Stimulated activated naive CD8-positive, alpha-beta T cell treated with anti-CD3 and anti-CD28 coated beads, Interleukin-15, Interleukin-2, amounts not matched to agents 100 U/mL and 50 U/mL, for 24 hours (primary cell): ENCODE results near the gene WDPCP.
"Not testable (repeated sequence)": the region's sequence is repeated elsewhere in the genome, so short reads cannot be mapped to it uniquely, and the experiment has no call there.

Experiments
- ATAC-seq: fragments of 150-1000 bp; cut with Tn5 transposase; one replicate; pipeline ENCODE4 v1.10.0; 2021
- DNase-seq: peaks from one replicate; pipeline ENCODE4 v3.0.0; 2021

Gene WDPCP

GRCh38 chr2:63225964-63226686, 362.2 kb downstream of the WDPCP start:
- ATAC-seq (no peak), DNase-seq (no peak)

DNA sequence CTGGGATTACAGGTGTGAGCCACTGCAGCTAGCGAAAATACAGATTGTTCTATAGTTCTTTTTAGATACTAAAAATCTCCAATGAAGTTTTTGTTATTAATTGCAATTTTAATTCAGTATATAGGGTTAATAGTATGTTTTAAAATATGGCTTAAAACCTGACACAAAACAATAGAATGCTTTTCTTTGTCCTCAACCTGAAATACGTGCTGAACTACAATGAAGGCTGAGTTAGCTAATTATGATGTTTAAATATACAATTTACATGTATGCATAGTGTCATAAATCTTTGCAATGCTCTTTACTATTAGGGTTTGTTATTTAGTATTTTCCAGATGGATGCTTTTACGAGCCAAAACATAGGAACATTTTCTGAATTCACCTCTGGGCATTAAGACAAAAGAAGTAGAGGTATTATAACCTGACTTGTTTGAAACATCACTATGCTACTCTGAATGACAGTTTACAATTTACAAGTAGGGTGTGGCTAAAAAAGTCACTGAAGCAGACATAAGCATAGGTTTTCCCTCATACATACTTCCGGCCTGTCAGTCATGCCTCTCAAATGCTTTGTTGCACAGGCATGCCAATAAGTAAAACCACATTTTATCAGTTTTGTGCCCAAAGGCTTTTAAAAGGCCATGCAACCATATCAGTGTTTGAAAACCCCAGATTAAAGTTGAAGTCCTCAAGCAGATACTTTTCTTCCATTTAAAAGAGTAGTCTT, 369.3 kb downstream of the WDPCP start:
- no peak for ATAC-seq

DNA sequence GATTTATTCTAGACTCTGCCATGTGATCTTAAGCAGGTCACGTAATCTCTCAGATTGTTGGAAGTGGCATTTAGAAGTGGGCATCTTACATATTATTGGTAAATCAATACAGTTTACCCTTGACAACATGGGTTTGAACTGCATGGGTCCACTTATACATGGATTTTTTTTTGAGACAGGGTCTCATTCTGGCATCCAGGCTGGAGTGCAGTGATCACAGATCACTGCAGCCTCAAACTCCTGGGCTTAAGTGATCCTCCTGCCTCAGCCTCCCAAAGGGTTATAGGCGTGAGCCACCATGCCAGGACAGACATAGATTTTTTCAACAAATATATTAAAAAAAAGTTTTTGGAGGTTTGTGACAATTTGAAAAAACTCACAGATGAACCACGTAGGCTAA, 393.0 kb downstream of the WDPCP start:
- DNase-seq: no peak
- ATAC-seq: no peak

More for the DNA sequence above, 369.3 kb downstream of the WDPCP start:
- DNase-seq: no peak

DNA sequence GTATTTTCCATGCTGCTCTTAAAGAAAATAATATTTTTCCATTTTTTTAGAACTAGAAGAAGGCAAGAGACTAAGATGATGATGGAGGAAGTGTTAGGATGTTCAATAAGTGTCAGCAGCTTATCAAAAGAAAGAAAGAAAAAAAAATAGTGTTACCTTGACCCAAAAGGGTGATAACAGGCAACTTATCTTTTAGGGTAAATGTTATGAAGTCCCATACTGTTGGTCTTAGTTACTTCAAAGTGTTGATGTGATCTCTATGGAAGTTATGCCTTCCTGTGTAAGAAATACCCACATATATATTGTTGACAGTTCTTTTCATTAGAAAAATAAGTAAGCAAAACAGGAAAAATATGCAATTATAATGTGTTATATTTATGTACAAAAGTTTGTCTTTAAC, 394.1 kb downstream of the WDPCP start:
- DNase-seq (no peak), ATAC-seq (no peak)

DNA sequence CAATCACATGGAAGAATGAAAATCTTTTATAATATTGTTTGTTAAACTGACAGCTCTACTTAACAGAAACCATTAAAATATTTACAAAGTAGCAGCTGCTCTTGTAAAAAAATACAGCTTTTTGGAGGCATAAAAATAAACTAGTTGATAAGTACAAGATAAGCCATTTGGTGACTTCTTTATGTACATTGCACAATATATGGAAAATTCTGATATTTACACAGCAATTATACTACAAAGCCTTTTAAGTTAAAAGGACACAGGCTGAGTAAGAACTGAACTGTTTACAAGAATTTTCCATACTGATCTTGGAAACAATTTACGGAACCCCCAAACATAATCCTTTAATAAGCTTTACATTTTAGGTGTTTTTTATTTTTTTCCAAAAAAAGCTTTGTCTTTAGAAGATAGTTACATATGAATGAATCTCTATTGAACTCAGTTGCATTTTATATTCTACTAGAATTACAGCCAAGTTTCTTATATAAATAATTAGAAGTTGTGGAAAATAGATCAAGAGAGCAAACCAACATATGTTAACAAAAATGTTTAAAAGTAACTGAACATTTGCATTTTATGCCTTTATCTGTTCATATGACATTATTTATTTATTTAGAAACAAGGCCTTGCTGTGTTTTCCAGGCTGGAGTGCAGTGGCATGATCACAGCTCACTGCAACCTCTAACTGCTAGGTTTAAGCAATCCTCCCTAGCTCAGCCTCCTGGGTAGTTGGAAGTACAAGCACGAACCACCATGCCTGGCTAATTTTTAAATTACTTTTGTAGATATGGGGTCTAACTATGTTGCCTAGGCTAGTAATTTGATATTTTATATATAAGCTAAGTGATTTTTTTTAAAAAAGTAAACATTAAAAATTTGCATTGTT, 395.1 kb downstream of the WDPCP start:
- DNase-seq (no peak), ATAC-seq (no peak)

GRCh38 chr2:63192169-63192888, 395.9 kb downstream of the WDPCP start:
- ATAC-seq (no peak), DNase-seq (no peak)

GRCh38 chr2:63189026-63189425, 399.3 kb downstream of the WDPCP start:
- ATAC-seq: no peak

DNA sequence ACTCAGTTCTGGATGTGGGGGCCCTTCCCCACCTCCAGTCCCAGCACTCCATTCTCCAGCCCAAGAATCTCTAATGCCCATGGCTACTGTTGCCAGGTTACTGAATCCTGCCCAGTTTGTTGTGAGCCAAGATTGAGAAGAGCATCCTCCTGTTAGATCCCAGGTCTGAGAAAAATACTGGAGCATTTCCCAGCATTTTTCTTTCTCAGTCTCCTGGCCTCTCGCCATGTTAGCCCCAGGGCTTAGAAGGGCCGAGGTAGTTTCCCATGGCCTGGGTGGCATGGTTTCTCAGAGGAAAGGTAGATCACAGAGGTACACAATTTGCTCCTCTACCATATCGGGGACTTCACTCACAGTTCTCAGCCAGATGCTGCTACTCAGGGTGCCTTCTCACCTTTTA, 401.9 kb downstream of the WDPCP start:
- no peak for ATAC-seq
- no peak for DNase-seq

More at GRCh38 chr2:63189026-63189425, 399.3 kb downstream of the WDPCP start:
- DNase-seq: no peak

DNA sequence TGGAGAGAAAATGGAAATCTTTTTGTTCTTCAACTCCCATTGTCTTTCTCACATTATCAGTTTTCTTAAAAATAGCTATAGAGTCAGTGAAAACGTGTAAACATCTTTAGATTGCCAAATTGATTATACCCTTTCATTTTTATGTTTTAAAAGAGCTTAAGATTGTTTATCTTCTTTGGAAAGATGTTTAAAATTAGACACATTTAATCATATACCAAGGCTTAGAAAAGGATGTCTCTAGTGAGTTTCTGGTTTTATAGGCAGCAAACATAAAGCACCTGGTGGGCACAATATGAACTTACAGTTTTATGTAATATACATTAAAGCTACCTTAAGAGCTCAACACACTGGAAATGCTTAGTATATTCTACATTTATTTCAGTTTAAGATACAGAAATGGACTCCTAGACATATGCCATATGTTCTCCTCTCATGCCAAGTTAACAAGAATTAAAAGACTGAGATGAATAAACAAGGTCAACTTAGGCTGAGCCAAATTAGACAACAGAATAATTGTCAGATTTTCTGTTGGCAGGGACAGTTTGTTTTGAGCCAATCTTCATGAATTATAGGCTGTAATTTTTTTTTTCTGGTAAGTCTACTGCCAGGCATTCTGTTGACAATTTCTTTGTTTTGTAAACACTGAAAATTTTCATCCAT, 425.0 kb downstream of the WDPCP start:
- ATAC-seq (no peak), DNase-seq (no peak)

DNA sequence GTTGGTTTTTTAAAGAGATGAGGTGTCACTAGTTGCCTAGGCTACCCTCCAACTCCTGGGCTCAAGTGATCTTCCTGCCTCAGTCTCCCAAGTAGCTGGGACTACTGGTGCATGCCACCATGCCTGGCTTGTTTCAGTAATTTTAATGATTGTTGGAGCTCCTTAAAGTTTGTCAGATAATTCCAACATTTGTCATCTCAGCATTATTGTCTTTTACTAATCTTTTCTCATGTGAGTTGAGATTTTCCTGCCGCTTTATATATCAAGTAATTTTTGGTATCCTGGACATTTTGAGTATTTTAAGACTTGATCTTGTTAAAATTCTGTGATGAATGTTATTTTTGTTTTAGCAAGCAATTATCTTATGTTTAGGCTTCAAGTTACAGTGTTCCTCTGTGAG, 429.0 kb downstream of the WDPCP start:
- no peak for ATAC-seq
- no peak for DNase-seq

DNA sequence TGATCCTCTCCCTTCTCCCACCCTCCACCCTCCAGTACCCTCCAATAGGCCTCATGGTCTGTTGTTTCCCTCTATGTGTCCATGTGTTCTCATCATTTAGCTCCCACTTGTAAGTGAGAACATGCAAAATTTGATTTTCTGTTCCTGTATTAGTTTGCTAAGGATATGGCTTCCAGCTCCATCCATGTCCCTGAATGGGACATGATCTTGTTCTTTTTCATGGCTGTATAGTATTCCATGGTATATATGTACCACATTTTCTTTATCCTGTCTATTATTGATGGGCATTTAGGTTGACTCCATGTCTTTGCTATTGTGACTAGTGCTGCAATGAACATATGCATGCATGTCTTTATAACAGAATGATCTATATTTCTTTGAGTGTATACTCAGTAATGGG, 451.6 kb downstream of the WDPCP start:
- not testable (repeated sequence) for DNase-seq, ATAC-seq

DNA sequence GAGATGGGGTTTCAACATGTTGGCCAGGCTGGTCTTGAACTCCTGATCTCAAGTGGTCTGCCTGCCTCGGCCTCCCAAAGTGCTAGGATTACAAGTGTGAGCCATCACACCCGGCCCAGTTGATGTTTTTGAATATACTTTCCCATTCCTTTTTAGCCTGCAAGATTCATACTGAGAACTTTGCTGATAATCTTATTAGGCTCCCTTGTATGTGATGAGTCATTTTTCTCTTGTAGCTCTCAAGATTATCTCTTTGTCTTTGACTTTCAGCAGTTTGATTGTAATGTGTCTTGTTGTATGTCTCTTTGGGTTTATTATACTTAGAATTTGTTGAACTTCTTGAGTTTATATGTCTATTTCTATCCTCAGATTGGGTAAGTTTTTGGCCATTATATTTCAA, 456.3 kb downstream of the WDPCP start:
- DNase-seq: no peak
- ATAC-seq: no peak

GRCh38 chr2:63131196-63131595, 457.1 kb downstream of the WDPCP start:
- ATAC-seq (no peak), DNase-seq (no peak)

GRCh38 chr2:63127594-63127993, 460.7 kb downstream of the WDPCP start:
- DNase-seq: no peak

DNA sequence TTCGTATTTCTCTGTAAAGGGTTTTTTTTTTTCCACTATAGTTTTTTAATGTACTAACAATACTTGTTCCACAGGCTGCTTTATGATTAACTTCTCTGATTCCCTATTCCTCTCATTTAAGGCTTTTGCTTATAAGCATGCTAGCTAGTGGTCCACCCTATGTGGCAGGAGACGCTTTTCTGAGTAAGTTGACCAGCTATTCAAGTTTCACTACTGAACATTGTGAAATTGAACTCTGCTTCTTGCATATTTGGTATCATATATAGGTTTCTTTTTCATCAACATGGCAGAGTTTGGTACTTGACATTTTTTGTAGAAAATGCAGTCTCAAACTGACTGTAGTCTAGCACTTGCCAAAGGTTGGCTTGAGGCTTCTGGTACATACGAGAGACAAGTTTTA, 463.4 kb downstream of the WDPCP start:
- no peak for DNase-seq
- no peak for ATAC-seq

More at GRCh38 chr2:63127594-63127993, 460.7 kb downstream of the WDPCP start:
- no peak for ATAC-seq

GRCh38 chr2:63124218-63124617, 464.1 kb downstream of the WDPCP start:
- ATAC-seq (no peak), DNase-seq (no peak)

DNA sequence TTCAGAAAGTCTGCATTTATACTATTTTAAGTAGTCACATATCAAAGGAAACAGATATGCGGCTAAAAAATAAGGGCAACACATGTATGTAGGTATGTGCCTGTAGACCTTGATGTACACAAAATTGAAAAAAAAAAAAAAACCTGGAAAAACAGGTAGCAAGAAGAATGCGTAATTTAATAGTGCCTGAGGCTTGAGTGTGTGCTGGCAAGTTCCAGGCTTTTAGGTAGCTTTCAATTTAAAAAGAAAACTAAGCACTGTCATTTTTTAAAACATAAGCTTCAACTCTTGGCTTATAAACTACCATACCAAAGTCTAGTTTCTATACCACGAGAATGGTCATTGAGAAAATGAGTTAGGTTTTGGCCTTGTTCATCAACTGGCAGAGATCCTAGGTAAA, 465.4 kb downstream of the WDPCP start:
- ATAC-seq (no peak), DNase-seq (no peak)

- DNase-seq (no peak), ATAC-seq (no peak)
Observed at GRCh38 chr2:63121055-63121834, 467.0 kb downstream of the WDPCP start.

DNA sequence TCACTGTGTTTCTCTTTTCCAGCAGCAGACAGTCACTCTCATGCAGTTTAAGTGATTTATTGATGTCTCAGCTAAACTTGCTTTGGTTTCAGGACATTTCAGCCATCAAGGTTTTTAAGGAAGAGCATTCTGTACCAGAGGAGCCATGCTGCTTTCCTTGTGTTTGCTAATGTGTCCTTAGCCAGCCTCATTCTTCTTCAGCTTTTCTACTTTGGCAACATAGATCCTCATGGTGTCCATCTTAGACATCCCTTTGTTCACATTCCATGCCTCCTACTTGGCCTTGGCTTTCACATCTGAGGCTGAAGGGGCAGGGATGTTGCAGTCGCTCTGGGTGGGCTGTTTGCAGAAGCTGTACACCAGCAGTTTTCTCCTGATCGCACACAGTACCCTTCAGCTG, 469.5 kb downstream of the WDPCP start:
- DNase-seq (no peak), ATAC-seq (no peak)

DNA sequence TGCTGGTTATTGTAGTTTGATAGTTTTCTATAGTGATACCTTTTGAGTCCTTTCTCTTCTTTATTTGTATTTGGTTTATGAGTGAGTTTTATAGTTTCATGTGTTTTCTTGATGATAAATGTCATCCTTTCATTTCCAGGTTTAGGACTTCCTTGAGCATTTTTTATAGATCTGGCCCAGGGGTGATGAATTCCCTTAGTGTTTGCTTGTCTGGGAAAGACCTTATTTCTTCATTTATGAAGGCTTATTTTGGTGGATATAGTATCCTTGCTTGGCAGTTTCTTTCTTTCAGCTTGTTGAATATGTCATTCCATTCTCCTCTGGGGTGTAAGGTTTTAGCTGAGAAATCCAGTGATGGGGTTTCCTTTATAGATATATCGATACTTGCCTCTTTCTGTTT, 483.8 kb downstream of the WDPCP start:
- no peak for ATAC-seq

GRCh38 chr2:63101954-63102353, 486.3 kb downstream of the WDPCP start:
- DNase-seq (no peak), ATAC-seq (no peak)

More for the DNA sequence above, 483.8 kb downstream of the WDPCP start:
- no peak for DNase-seq
